ENCODE measurements around the gene POLR3B. TPM values are rescaled to one million over a fixed set of nuclear protein-coding genes. Genes with fewer than 3 reads are reported as not detected.
A peak's percentile ranks its signal among the peaks of the same experiment; 100 is the strongest.
"Not testable (repeated sequence)": the region's sequence is repeated elsewhere in the genome, so short reads cannot be mapped to it uniquely, and the experiment has no call there.

Gene POLR3B
- total RNA-seq, 1 experiment from 2014 or later, result 13.3 TPM

GRCh38 chr12:106459534-106459933, 102.0 kb downstream of the POLR3B start:
- DNase-seq (ENCODE audit: low read depth), result no peak

GRCh38 chr12:106461730-106462129, 104.2 kb downstream of the POLR3B start:
- no peak for DNase-seq (ENCODE audit: low read depth)

GRCh38 chr12:106465605-106466004, 108.1 kb downstream of the POLR3B start:
- DNase-seq (ENCODE audit: low read depth), result not testable (repeated sequence)

- not testable (repeated sequence) for DNase-seq (ENCODE audit: low read depth)
Observed at GRCh38 chr12:106475662-106476061, 118.1 kb downstream of the POLR3B start.

GRCh38 chr12:106477627-106478026, 120.1 kb downstream of the POLR3B start:
- not testable (repeated sequence) for DNase-seq (ENCODE audit: low read depth)

GRCh38 chr12:106480251-106480650, 122.7 kb downstream of the POLR3B start:
- no peak for DNase-seq (ENCODE audit: low read depth)

GRCh38 chr12:106481246-106481645, 123.7 kb downstream of the POLR3B start:
- DNase-seq (ENCODE audit: low read depth), result no peak

- no peak for DNase-seq (ENCODE audit: low read depth)
Observed at GRCh38 chr12:106487664-106488063, 130.1 kb downstream of the POLR3B start.

GRCh38 chr12:106488884-106489283, 131.3 kb downstream of the POLR3B start:
- no peak for DNase-seq (ENCODE audit: low read depth)

- no peak for DNase-seq (ENCODE audit: low read depth)
Observed at GRCh38 chr12:106490264-106490663, 132.7 kb downstream of the POLR3B start.

GRCh38 chr12:106492857-106493256, 135.3 kb downstream of the POLR3B start:
- DNase-seq (ENCODE audit: low read depth), result no peak

GRCh38 chr12:106493531-106493930, 136.0 kb downstream of the POLR3B start:
- no peak for DNase-seq (ENCODE audit: low read depth)

GRCh38 chr12:106495354-106495965, 137.9 kb downstream of the POLR3B start:
- no peak for DNase-seq (ENCODE audit: low read depth)

GRCh38 chr12:106498056-106498455, 140.5 kb downstream of the POLR3B start:
- no peak for DNase-seq (ENCODE audit: low read depth)

GRCh38 chr12:106499628-106500027, 142.1 kb downstream of the POLR3B start:
- DNase-seq (ENCODE audit: low read depth), result no peak

- no peak for DNase-seq (ENCODE audit: low read depth)
Observed at GRCh38 chr12:106506691-106507090, 149.1 kb downstream of the POLR3B start.

- DNase-seq (ENCODE audit: low read depth), result no peak
Observed at GRCh38 chr12:106508966-106509365, 151.4 kb downstream of the POLR3B start.

- DNase-seq (ENCODE audit: low read depth), result no peak
Observed at GRCh38 chr12:106511365-106511764, 153.8 kb downstream of the POLR3B start.

GRCh38 chr12:106517314-106517713, 159.8 kb downstream of the POLR3B start:
- DNase-seq (ENCODE audit: low read depth), result no peak

- DNase-seq (ENCODE audit: low read depth), result no peak
Observed at GRCh38 chr12:106519607-106520021, 162.1 kb downstream of the POLR3B start.

- no peak for DNase-seq (ENCODE audit: low read depth)
Observed at GRCh38 chr12:106521901-106522300, 164.4 kb downstream of the POLR3B start.

GRCh38 chr12:106522708-106523107, 165.2 kb downstream of the POLR3B start:
- DNase-seq (ENCODE audit: low read depth), result no peak

- peak; percentile 22 for DNase-seq (ENCODE audit: low read depth)
Observed at GRCh38 chr12:106527356-106527755, 169.8 kb downstream of the POLR3B start.

- DNase-seq (ENCODE audit: low read depth), result no peak
Observed at GRCh38 chr12:106541201-106541600, 183.7 kb downstream of the POLR3B start.

Measured in LHCN-M2 (cell line).